Erythroblast (primary cell): ENCODE measurements around the gene CYS1.

Source experiments
- DNase-seq, 2 experiments: peaks; one replicate each; lab custom pipeline; 2025; lab: John Stamatoyannopoulos, UW
- GATA1 ChIP-seq: IDR thresholded peaks from 2 replicates; pipeline ENCODE4 v1.6.1; 2011; ENCODE audit warnings: low read depth, mild to moderate bottlenecking, control low read depth, low read length, moderate library complexity
- POLR2A ChIP-seq: IDR thresholded peaks from 2 replicates; pipeline ENCODE4 v1.6.1; 2011; ENCODE audit warnings: mild to moderate bottlenecking, low read length

The CYS1 gene

DNA sequence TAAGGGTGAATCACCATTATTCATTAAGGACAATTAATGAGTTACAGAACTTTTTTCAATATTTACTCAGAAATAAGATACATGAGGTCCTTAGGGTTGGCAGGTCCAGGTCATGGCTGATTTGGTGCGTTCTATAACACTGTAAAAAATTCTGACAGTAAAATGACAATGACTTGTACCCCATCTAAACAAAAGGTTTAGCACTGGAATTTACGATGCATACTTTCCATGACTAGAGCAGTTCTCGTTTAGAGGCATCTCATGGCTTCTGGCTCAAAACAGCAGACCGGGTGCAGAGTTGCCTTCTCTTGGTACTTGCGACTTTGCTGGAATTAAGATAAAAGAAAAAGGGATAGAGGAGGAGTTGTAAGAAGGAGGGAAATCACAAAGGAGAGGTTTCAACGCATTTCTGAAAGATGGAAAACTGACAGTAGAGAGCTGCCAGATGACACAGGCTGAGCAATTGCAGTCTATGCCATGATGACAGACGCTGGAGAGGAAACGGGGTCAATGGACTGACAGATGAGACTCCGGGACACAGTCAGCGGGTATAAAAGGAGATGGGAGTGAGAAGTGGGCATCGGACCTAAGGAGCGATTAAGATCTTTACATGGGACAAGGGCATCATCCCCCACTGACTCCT lies 4.1 kb upstream of the CYS1 start:
- TF ChIP-seq GATA1, result no peak
- TF ChIP-seq POLR2A, result no peak
- DNase-seq, result no peak

DNA sequence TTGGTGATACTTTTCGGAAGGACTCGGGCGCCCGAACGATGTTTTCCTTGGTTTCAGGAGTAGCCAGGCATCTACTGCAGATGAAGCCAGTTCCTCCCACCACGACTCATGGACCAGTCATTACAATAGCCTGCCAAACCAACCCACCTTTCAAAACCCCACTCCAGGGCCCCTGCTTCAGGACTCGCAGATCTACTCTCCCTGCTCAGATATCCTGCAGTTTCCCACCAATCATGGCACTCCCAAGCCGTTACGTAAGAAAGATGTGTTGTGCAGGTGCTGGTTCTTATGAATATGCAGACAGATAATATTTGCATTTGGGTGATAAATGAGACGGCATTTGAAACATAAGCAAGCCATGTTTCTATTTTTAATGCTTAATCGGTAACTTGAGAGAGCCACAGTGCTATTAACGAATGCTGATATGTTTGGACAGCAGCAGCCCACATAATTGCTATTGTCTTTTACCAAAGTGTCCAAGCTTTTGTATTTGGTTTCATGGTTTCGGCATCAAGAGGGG lies 3.5 kb upstream of the CYS1 start:
- no peak for DNase-seq
- TF ChIP-seq POLR2A, result no peak
- no peak for TF ChIP-seq GATA1

DNA sequence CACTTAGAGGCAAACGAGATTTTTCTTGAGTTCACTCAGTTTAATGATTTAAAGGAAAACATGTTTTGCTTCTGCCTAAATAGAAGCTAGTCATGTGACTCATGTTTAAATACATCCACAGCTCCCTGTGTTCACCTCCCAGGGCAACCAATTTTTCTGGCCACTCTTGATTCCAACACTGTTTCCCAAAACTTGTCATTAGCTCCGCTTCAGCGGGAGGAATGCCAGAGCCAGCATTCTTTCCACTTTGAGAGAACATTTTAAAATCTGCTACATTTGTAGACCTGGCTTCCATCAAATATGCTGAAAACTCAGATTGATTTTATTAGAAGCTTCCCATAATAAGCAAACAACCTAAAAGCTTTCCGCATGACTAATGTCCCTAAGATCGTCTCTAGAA lies 2.8 kb upstream of the CYS1 start:
- DNase-seq, result no peak
- no peak for TF ChIP-seq GATA1
- no peak for TF ChIP-seq POLR2A

DNA sequence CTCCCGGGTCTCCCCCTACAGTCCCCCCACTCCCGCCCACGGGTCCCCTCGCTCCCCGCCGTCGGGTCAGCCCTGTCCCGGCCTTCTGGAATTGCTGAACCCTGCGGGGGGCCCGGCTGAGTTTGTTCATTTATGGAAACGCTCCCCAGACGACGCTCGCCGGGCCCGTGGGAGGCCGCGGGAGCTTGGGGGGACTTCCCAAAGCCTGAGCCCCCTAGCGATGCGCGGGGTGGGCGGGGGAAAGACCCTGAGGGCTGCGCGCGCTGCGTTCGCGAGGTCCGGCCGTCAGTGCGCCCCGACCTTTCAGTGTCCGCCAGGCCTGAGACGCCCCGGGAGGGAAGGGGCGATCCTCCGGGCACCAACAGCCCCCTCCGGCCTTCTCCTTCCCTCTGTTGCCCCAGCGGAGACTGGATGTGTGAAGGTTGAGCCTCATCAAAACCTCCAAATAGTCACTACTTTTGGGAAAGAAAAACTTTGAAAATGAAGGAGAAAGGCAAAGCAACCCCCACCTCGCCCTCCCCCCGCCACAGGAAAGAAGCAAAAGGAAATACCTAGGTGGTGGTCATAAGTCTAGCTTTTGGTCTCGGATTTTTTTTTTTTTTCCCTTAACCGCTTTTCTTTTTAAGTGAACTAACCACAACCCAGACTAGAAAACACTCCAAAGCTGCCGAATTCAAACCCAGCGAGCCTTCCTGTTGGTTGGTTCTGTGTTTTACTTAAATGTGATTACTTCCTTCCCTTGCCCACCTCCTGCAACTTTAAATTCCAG lies 509 bp upstream of the CYS1 start:
- DNase-seq, result no peak
- TF ChIP-seq GATA1, result no peak
- no peak for TF ChIP-seq POLR2A

DNA sequence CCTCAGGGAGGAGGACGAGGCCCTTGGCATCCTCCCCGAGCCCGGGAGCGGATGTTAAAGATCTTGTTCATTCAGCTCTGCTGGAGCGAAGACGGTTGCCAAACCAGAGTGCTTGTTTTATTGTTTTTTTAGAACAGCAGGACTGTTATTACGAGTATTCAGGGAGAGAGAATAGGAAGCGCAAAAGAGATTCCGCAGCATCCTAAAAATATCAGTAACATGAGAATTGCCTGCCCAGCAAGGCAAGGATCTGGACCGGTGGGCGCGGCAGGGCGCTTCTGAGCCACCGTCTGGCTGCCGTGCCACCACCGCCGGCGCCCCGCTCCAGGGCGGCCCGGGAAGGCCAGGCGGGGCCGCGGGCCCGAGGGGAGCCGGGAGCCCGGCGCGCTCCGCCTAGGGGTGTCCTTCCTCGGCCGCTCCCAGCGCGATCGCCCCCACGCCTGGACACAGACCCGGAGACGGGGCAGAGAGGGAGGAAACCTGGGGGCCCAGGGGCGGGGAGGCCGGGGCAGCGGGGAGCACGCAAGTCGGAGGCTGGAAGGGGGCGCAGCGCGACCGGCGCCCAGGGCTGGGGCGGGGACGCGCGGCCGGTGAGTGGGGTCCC lies 843 bp downstream of the CYS1 start:
- DNase-seq, result no peak
- TF ChIP-seq POLR2A (no peak), GATA1 (no peak)

DNA sequence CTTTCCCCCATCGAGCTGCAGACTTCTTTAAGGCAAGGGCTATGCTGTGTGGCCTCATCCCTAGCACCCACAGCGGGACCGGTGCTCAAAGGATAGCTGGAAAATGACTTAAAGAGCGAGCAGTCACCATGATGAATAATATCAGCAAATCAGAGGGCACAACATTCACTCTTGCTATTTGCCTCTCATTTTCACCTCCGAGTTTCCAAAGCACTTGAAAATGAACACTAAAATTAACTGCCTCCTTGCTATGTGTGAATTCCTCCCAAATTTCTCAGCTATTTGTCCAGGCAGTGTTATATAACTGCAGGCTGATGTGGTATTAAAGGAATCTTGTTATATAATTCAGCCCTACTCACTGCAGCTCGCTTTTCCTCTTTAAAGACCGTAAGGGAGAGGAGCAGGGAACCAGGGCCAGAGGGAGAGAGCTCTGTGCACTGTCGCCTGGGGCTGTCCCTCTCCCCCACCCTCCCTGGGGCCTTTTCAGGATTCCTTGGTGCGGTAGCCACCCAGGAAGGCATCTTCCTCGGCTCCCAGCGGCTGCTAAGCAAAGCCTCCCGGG lies 1.4 kb downstream of the CYS1 start:
- DNase-seq, result no peak
- TF ChIP-seq GATA1 (no peak), POLR2A (no peak)

DNA sequence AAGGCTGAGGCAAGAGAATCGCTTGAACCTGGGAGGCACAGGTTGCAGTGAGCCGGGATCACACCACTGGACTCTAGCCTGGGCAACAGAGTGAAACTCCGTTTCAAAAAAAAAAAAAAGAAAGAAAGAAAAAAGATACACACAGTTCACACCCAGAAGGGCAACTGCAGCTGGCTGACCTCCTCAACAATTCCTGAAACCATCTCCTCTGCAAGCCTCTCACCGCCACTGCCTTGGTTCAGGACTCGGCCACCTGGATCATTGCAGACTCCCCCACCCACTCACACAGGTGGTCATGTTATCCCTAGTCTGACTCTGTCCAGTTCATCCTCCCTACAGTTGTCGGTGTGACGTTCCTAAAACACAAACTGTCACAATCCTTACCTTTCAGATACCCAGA lies 2.2 kb downstream of the CYS1 start:
- TF ChIP-seq GATA1 (no peak), POLR2A (no peak)
- no peak for DNase-seq

DNA sequence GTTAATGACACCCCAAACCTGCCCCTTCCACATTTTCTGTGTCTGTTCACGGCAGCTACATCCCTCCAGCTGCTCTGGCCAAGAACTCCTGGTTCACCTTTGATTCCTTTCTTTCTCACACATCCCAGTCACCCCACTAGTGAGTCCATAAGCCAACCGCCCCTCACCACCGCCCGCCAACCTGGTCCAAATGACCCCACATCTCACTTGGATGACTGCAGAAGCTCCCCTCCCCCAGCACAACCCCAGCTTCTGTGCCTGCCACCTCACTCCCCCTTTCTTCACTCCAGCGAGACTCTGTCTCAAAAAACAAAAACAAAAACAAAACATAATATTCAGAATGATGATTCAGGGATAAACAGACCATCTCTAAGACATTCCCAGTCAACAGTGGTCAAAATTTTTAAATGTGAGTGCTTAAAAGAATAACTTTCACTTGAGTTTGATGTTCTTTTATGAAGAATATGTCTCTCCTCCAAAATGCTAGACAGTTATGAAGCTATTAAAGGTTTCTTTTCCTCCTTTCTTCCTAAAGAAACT lies 3.2 kb downstream of the CYS1 start:
- TF ChIP-seq GATA1, result no peak
- DNase-seq, result no peak

DNA sequence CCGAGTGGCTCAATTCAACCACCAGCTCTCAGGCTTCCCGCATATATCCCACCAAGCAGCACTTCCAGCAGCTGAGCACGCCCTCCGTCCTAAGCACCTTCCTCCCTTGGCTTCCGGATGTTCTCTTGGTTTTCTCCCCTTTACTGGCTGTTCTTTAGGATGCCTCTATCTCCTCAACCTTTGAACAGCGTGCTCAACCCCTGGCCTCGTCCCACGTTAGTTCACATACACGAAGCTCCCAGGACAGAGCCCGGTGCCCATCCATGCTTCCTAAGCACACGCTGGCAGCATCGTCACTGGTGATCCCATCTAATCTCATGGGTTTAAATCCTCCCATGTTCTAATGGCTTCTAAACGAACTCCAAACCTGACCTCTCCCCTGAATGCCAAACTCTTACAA lies 3.7 kb downstream of the CYS1 start:
- DNase-seq, result no peak
- TF ChIP-seq POLR2A (no peak), GATA1 (no peak)

DNA sequence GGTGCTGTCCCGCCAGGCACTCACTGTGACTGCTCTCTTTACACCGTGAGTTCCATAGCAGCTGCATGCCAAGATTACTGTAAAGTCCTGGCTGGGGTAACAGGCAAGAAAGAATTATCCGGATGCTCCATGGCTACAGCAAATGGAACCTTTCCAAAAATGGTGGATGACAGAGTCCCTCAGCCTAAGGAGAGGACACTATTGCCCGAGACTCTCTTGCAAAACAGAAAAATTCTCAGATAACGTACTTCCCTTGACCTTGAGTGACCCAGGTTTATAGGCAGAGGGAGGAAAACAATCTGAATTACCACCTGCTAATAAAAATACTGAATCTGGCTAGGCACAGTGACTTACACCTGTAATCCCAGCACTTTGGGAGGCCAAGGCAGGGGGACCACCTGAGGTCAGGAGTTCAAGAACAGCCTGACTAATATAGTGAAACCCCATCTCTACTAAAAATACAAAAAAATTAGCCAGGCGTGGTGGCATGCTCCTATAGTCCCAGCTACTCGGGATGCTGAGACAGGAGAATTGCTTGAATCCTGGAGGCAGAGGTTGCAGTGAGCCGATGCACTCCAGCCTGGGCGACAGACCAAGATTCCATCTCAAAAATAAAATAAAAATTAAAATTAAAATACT lies 4.5 kb downstream of the CYS1 start:
- no peak for TF ChIP-seq GATA1
- no peak for TF ChIP-seq POLR2A
- DNase-seq, result no peak

DNA sequence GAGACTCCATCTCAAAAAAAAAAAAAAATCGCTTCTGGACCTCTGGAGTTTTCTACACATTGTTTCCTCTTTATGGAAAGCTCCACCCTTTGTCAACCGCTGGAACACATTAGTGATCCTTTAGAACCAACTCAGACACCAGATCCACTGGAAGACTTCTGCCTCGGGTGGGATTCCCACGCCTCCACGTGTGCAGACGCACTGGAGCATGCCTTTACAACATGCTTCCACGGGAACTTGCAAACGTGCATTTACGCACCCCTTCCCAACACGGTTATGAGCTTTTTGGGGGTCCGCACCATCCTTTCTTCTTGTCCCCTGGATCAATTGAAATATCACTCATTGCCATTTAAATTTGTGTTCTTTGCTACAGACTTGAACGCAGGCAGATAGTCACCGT lies 5.1 kb downstream of the CYS1 start:
- DNase-seq, result no peak
- no peak for TF ChIP-seq POLR2A
- TF ChIP-seq GATA1, result no peak

DNA sequence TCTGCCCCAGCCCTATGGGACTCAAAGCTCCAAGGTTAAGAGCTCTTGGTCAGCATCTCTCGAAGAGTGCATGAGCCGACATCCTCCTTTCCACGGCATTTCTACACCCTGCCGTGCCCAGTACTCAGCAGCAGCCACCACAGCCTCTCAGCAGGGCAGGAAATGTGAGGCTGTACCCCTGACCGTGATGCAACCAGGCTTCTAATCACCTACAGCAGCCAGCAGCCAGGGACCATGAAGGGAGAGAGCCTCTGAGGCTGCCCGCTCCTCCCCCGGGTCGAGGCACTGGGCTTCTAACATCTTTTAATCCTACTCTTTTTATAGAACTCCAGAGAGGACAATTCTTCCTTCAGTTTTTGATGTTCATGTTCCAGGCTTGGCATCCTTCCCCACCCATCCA lies 6.5 kb downstream of the CYS1 start:
- DNase-seq, result no peak
- TF ChIP-seq POLR2A, result no peak
- TF ChIP-seq GATA1, result no peak
